Keratinocyte (primary cell): ENCODE results near the gene CRABP1.

ENCODE experiments used
- CTCF ChIP-seq, 3 experiments: IDR thresholded peaks in 1 of 3; conservative IDR thresholded peaks in 1 of 3; optimal IDR thresholded peaks in 1 of 3; 2 replicates in 2 of 3; 3 replicates in 1 of 3; pipeline versions ENCODE3 to v1.5.1; 2011; ENCODE audit warnings: low read length in 3 of 3, mild to moderate bottlenecking in 3 of 3, moderate library complexity in 2 of 3, control low read depth in 1 of 3, inconsistent platforms in 1 of 3; ENCODE audit not compliant: insufficient read depth in 2 of 3; ENCODE audit errors: extremely low read depth in 1 of 3
- EZH2 ChIP-seq: IDR thresholded peaks from one replicate; pipeline ENCODE4 v1.6.1; 2012; ENCODE audit warnings: inconsistent platforms, mild to moderate bottlenecking, low read length, moderate library complexity

GRCh38 chr15:78301828-78302227 lies 38.3 kb upstream of the CRABP1 start:
- TF ChIP-seq CTCF (optimal IDR thresholded peaks at IDR 0.05 in 1 of 3, IDR thresholded peaks at IDR 0.05 in 1 of 3, conservative IDR thresholded peaks at IDR 0.05 in 1 of 3; ENCODE audit: extremely low read depth in 1 of 3, insufficient read depth in 2 of 3, low read length in 3 of 3) (no peak), EZH2 (no peak)
